ENCODE data around the gene PIK3IP1. TPM values are rescaled to one million over a fixed set of nuclear protein-coding genes. Genes with fewer than 3 reads are reported as not detected.

PIK3IP1 gene
- total and polyA plus RNA-seq, 2 of the 8 experiments (the other 6 are each of a cell fraction or from before 2014, with no cell fraction given), result 1.00 to 1.3 TPM

- no peak overlapping the region for H2BK15ac ChIP-seq (ENCODE audit: low read length)
- H3K4ac ChIP-seq (replicated peaks; ENCODE audit: insufficient read length, low read depth, low read length), result no peak overlapping the region
- H3K56ac ChIP-seq (replicated peaks; ENCODE audit: insufficient read length, low read depth, low read length), result no peak overlapping the region
- DNase-seq (ENCODE audit: low read depth in 1 of 2, low spot score in 2 of 2) (no peak), FAIRE-seq (no peak)
- no peaks in the 10 kb centered on the region for H3K9me3 ChIP-seq (ENCODE audit: insufficient read depth in 2 of 2, low read depth in 1 of 2, low read length in 1 of 2)
- POLR2A ChIA-PET (ENCODE audit: partially characterized antibody), result interaction anchor here (1.0 to 1.8 kb wide), 8 partner anchors 9 to 58 kb away, joined by 3 to 7 read pairs (median 3); partner anchors contain the start of gene PIK3IP1
- H2BK20ac ChIP-seq (ENCODE audit: low read length), result no peak overlapping the region
- H3K36me3 ChIP-seq (ENCODE audit: control insufficient read depth in 2 of 4, insufficient read depth in 4 of 4, low read length in 3 of 4), result peaks cover 0 to 15% (median 6%) of the 10 kb centered on the region in 4 experiments; a peak in 3 of 8 replicates
- no peak overlapping the region for H2BK12ac ChIP-seq (ENCODE audit: low read depth, low read length)
- no peak overlapping the region for H2BK5ac ChIP-seq (ENCODE audit: low read depth, low read length)
- TF ChIP-seq TAF7 (optimal IDR thresholded peaks at IDR 0.05; ENCODE audit: borderline replicate concordance, low read depth, low read length) (no peak), POLR2A (IDR thresholded peaks at IDR 0.05; ENCODE audit: control extremely low read depth in 1 of 2, low read depth in 2 of 2, low read length in 2 of 2) (0 out of 3 replicates have a peak, but pooled peaks of 1 of the 2 experiments have one; percentile 24)
- no peak overlapping the region for H3K18ac ChIP-seq (ENCODE audit: extremely low read depth, low read length)
- no peak overlapping the region for H3K9ac ChIP-seq (replicated peaks in 1 of 4; ENCODE audit: extremely low read depth in 1 of 4, low read depth in 3 of 4, low read length in 3 of 4)
- H2AK5ac ChIP-seq (ENCODE audit: low read depth, low read length), result no peak overlapping the region
- H4K8ac ChIP-seq (ENCODE audit: extremely low read depth, insufficient read depth, low read length), result no peak overlapping the region
- no peak overlapping the region for H3K14ac ChIP-seq (ENCODE audit: insufficient read length)
- no peak overlapping the region for H2AFZ ChIP-seq (ENCODE audit: low read length)
- H3K4me2 ChIP-seq (ENCODE audit: insufficient read depth in 1 of 2, low read depth in 2 of 2, low read length in 2 of 2), result no peak overlapping the region
- H3K79me2 ChIP-seq (ENCODE audit: control insufficient read depth in 1 of 2, insufficient read depth in 2 of 2, low read length in 2 of 2), result no peaks in the 10 kb centered on the region
- H3K79me1 ChIP-seq (ENCODE audit: low read depth, low read length), result no peaks in the 10 kb centered on the region
- H3K23me2 ChIP-seq (ENCODE audit: low read depth, low read length), result no peaks in the 10 kb centered on the region
- no peak overlapping the region for H4K5ac ChIP-seq (ENCODE audit: insufficient read length, low read depth, low read length)
- CTCF ChIA-PET (ENCODE audit: partially characterized antibody), result interaction anchor here (0.6 to 5.5 kb wide), 5 partner anchors 8 to 80 kb away, joined by 3 to 50 read pairs (median 3); partner anchors contain the start of gene LIMK2
- H3K27ac ChIP-seq (ENCODE audit: low read depth, low read length), result no peak overlapping the region
- H4K20me1 ChIP-seq (replicated peaks in 1 of 2; ENCODE audit: control insufficient read depth in 1 of 2, insufficient read depth in 2 of 2, low read length in 2 of 2), result peaks cover 2% of the 10 kb centered on the region in 2 experiments
- H3K4me1 ChIP-seq (replicated peaks in 1 of 4; ENCODE audit: control insufficient read depth in 3 of 4, insufficient read depth in 4 of 4, low read length in 3 of 4), result peaks cover 0 to 2% (median 0%) of the 10 kb centered on the region in 4 experiments; a peak in 2 of 7 replicates
- H2BK120ac ChIP-seq (replicated peaks; ENCODE audit: low read depth, low read length), result no peak overlapping the region
- no peak overlapping the region for H4K91ac ChIP-seq (replicated peaks; ENCODE audit: insufficient read length, low read length)
- no peaks in the 10 kb centered on the region for H3K27me3 ChIP-seq (replicated peaks in 1 of 4; ENCODE audit: control insufficient read depth in 3 of 4, extremely low read depth in 1 of 4, insufficient read depth in 3 of 4, low read length in 3 of 4)
- no peak overlapping the region for H3K23ac ChIP-seq (ENCODE audit: insufficient read length)
- no peak overlapping the region for H3K4me3 ChIP-seq (ENCODE audit: extremely low read depth in 1 of 4, insufficient read depth in 2 of 4, low read depth in 3 of 4, low read length in 4 of 4)
- WGBS, 2 experiments (ENCODE audit: extremely low coverage in 1 of 2, insufficient coverage in 1 of 2, insufficient read length in 1 of 2, insufficient replicate concordance in 2 of 2, low coverage in 1 of 2, low lambda C conversion rate in 2 of 2, missing lambda C conversion rate in 1 of 2), result 69% methylated on average over 4 of the region's 4 CpGs; no CpG with 5 or more reads in 1 of the 2 experiments
These were observed 10.6 kb downstream of the PIK3IP1 start for GRCh38 chr22:31281733-31282132.
